Hematopoietic multipotent progenitor cell (in vitro differentiated cells): ENCODE measurements around the gene ABHD4. TPM values are rescaled to one million over a fixed set of nuclear protein-coding genes. Genes with fewer than 3 reads are reported as not detected.
A peak's percentile ranks its signal among the peaks of the same experiment; 100 is the strongest.
"Not testable (repeated sequence)": the region's sequence is repeated elsewhere in the genome, so short reads cannot be mapped to it uniquely, and the experiment has no call there.

Experiments
- DNase-seq, 3 donors: peaks; one replicate each; pipeline ENCODE4 v3.0.0-alpha.2; 2011 to 2015; ENCODE audit warnings: low read depth in 2 of 3, low spot score in 2 of 3
- total RNA-seq: library from RNA; depleted of rRNA; stranded (reverse); fragments of >200 nt; gene quantifications from one replicate; pipeline ENCODE4 v1.2.3, GENCODE V29; 2012

ABHD4 gene
- total RNA-seq, 1 donor = 26.7 TPM

GRCh38 chr14:22588526-22589095 lies 9.5 kb upstream of the ABHD4 start:
- no peak for DNase-seq

GRCh38 chr14:22589096-22589839 lies 8.8 kb upstream of the ABHD4 start, which contains the start of gene DAD1:
Gene DAD1 (minus strand): TSS chr14:22589224. CDS start chr14:22589157, 67 bp downstream.
- peak; percentile 100 for DNase-seq

- DNase-seq = no peak
Measured at GRCh38 chr14:22593189-22593588, 4.9 kb upstream of the ABHD4 start.

GRCh38 chr14:22593601-22594000 lies 4.5 kb upstream of the ABHD4 start:
- no peak for DNase-seq

GRCh38 chr14:22594156-22594716 lies 3.9 kb upstream of the ABHD4 start:
- no peak for DNase-seq

GRCh38 chr14:22596354-22596879 lies 1.7 kb upstream of the ABHD4 start:
- no peak for DNase-seq

GRCh38 chr14:22597265-22597664 lies 835 bp upstream of the ABHD4 start:
- DNase-seq = no peak

- DNase-seq = no peak
Measured at GRCh38 chr14:22597771-22598098, 365 bp upstream of the ABHD4 start.

- DNase-seq = peak in 2 of 3 donors; percentile 45 to 48
Measured at GRCh38 chr14:22598896-22599244, 770 bp downstream of the ABHD4 start.

GRCh38 chr14:22599349-22599748 lies 1.2 kb downstream of the ABHD4 start:
- no peak for DNase-seq

GRCh38 chr14:22600027-22600426 lies 1.9 kb downstream of the ABHD4 start:
- no peak for DNase-seq

GRCh38 chr14:22601456-22601855 lies 3.4 kb downstream of the ABHD4 start:
- no peak for DNase-seq

- no peak for DNase-seq
Measured at GRCh38 chr14:22601996-22602395, 3.9 kb downstream of the ABHD4 start.

GRCh38 chr14:22602862-22603261 lies 4.8 kb downstream of the ABHD4 start:
- no peak for DNase-seq

GRCh38 chr14:22606380-22606779 lies 8.3 kb downstream of the ABHD4 start:
- DNase-seq = no peak

GRCh38 chr14:22607291-22607690 lies 9.2 kb downstream of the ABHD4 start:
- DNase-seq = no peak

GRCh38 chr14:22610931-22611330 lies 12.8 kb downstream of the ABHD4 start:
- no peak for DNase-seq

- DNase-seq = no peak
Measured at GRCh38 chr14:22613106-22613695, 15.1 kb downstream of the ABHD4 start.

- no peak for DNase-seq
Measured at GRCh38 chr14:22613736-22614239, 15.7 kb downstream of the ABHD4 start.

GRCh38 chr14:22614240-22614799 lies 16.2 kb downstream of the ABHD4 start:
- DNase-seq = peak in 1 of 3 donors; percentile 12

- DNase-seq = not testable (repeated sequence)
Measured at GRCh38 chr14:22615765-22616164, 17.7 kb downstream of the ABHD4 start.
